22Rv1 (cell line): ENCODE measurements around the gene WIZ.

ENCODE experiments used
- ZFX ChIP-seq: fragments of 450-650 bp; IDR thresholded peaks from 2 replicates; pipeline ENCODE4 v1.6.1; 2017; ENCODE audit warnings: antibody characterized with exemption, borderline replicate concordance
- TF ChIP-seq, protein P1 (sequence below): fragments of 450-650 bp; IDR thresholded peaks from 2 replicates; pipeline ENCODE4 v1.5.1; 2017; ENCODE audit warnings: mild to moderate bottlenecking

DNA sequence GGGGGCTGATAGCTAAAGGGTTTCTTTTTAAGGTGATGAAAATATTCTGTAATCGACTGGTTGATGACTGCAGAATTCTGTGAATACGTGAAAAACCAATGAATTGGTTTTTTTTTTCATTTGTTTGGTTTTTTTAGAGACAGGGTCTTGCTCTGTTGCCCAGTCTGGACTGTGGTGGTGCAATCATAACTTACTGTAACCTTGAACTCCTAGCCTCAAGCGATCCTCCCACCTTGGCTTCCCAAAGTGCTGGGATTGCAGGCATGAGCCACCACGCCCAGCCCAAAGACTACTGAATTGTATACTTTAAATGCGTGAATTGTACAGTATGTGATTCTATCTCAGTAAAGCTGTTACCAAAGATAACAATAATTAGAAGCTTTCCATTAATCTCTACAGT is 55.3 kb downstream of the WIZ start:
- TF ChIP-seq, protein P1, sequence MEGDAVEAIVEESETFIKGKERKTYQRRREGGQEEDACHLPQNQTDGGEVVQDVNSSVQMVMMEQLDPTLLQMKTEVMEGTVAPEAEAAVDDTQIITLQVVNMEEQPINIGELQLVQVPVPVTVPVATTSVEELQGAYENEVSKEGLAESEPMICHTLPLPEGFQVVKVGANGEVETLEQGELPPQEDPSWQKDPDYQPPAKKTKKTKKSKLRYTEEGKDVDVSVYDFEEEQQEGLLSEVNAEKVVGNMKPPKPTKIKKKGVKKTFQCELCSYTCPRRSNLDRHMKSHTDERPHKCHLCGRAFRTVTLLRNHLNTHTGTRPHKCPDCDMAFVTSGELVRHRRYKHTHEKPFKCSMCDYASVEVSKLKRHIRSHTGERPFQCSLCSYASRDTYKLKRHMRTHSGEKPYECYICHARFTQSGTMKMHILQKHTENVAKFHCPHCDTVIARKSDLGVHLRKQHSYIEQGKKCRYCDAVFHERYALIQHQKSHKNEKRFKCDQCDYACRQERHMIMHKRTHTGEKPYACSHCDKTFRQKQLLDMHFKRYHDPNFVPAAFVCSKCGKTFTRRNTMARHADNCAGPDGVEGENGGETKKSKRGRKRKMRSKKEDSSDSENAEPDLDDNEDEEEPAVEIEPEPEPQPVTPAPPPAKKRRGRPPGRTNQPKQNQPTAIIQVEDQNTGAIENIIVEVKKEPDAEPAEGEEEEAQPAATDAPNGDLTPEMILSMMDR: no peak
- no peak for TF ChIP-seq ZFX
